Prostate gland (tissue), 2 donors: ENCODE data around the gene CHFR. TPM values are rescaled to one million over a fixed set of nuclear protein-coding genes. Genes with fewer than 3 reads are reported as not detected.

Experiments
- DNase-seq: peaks from one replicate; pipeline ENCODE4 v3.0.0-alpha.2; 2019; ENCODE audit warnings: low spot score
- H3K27ac ChIP-seq, 2 donors: fragments of 200-600 bp; sonication (generic); 2 replicates each; pipeline ENCODE4 v1.5.1; 2017 to 2019
- H3K27me3 ChIP-seq: fragments of 200-600 bp; sonication (generic); replicated peaks from 2 replicates; pipeline ENCODE4 v1.5.1; 2019; ENCODE audit not compliant: insufficient read depth
- H3K36me3 ChIP-seq, 2 donors: fragments of 200-600 bp; sonication (generic); 1 replicate in 1 of 2; 2 replicates in 1 of 2; pipeline versions ENCODE4 v1.5.1 to v1.8.1; 2017 to 2019
- H3K4me1 ChIP-seq: fragments of 200-600 bp; sonication (generic); replicated peaks from 2 replicates; pipeline ENCODE4 v1.5.1; 2019
- H3K4me3 ChIP-seq, 2 donors: fragments of 200-600 bp; sonication (generic); 2 replicates each; pipeline ENCODE4 v1.5.1; 2017 to 2019
- H3K9me3 ChIP-seq: fragments of 200-600 bp; sonication (generic); 2 replicates; pipeline ENCODE4 v1.5.1; 2017
- POLR2A ChIP-seq: fragments of 450-650 bp; IDR thresholded peaks from one replicate; pipeline ENCODE4 v1.6.1; 2016; ENCODE audit warnings: antibody characterized with exemption, mild to moderate bottlenecking
- POLR2AphosphoS5 ChIP-seq: sonication (generic); formaldehyde crosslinking; IDR thresholded peaks from one replicate; pipeline ENCODE4 v1.6.1; 2017; ENCODE audit warnings: antibody characterized with exemption
- WGBS: methylation state at CpG from one replicate; pipeline ENCODE4 v1.1.5; 2018; 5-methylcytosine and 5-hydroxymethylcytosine counted together
- intact Hi-C: fragments of 100-400 bp; cut with DNase I; formaldehyde crosslinking; loops from one replicate; pipeline ENCODE4 v1.14.2; 2022
- total RNA-seq, 2 donors: library from RNA; depleted of rRNA; stranded (reverse); fragments of >200 nt; gene quantifications; one replicate each; pipeline ENCODE4 v1.1.0, GENCODE V29; 2016
- TF ChIP-seq, protein P1 (sequence below), 4 experiments: fragments of 200-600 bp in 2 of 4; fragments of 450-650 bp in 2 of 4; sonication (generic) in 2 of 4; IDR thresholded peaks; 1 replicate in 3 of 4; 2 replicates in 1 of 4; pipeline ENCODE4 v1.5.1; 2016 to 2019; ENCODE audit warnings: antibody characterized with exemption in 4 of 4, mild to moderate bottlenecking in 2 of 4, moderate library complexity in 2 of 4

CHFR gene
- total RNA-seq, 2 donors from 2014 or later, result 18.7 to 52.3 TPM

DNA sequence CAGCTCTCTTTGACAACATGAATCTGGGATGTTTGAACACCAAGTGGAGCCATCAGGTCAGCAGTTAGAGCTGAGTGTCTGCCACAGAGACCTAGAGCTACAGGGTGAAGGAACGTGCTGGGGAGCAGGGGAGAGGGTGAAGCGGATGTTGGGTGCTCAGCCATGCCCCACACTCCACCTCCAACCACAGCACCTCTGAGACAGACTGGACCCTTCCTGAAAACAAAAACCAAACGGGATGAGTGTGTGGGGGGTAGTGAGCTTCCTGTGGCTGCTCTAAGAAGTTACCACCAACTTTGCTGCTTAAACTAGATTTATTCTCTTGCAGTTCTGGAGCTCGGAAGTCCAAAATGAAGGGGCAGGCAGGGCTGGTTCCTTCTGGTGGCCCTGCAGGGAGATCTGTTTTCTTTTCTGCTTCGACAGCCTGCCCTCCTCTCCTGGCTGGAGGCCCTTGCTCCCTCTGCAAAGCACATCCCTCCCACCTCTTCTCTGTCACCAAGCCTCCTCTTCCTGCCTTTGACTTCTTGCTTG lies 53.2 kb downstream of the CHFR start:
- Histone ChIP-seq H3K4me1 (no peaks in the 10 kb centered on the region), H3K27me3 (no peaks in the 10 kb centered on the region), H3K27ac (no peak overlapping the region), H3K36me3 (no peaks in the 10 kb centered on the region), H3K4me3 (no peak overlapping the region), H3K9me3 (no peaks in the 10 kb centered on the region)
- no peak for DNase-seq
- WGBS, result 77% methylated on average over 4 of the region's 5 CpGs
- intact Hi-C loops, result no loop called here
- TF ChIP-seq, protein P1, sequence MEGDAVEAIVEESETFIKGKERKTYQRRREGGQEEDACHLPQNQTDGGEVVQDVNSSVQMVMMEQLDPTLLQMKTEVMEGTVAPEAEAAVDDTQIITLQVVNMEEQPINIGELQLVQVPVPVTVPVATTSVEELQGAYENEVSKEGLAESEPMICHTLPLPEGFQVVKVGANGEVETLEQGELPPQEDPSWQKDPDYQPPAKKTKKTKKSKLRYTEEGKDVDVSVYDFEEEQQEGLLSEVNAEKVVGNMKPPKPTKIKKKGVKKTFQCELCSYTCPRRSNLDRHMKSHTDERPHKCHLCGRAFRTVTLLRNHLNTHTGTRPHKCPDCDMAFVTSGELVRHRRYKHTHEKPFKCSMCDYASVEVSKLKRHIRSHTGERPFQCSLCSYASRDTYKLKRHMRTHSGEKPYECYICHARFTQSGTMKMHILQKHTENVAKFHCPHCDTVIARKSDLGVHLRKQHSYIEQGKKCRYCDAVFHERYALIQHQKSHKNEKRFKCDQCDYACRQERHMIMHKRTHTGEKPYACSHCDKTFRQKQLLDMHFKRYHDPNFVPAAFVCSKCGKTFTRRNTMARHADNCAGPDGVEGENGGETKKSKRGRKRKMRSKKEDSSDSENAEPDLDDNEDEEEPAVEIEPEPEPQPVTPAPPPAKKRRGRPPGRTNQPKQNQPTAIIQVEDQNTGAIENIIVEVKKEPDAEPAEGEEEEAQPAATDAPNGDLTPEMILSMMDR (IDR thresholded peaks at IDR 0.05), result no peak
- TF ChIP-seq POLR2A (no peak), POLR2AphosphoS5 (no peak)

- no peaks in the 10 kb centered on the region for H3K9me3 ChIP-seq
- TF ChIP-seq, protein P1 (IDR thresholded peaks at IDR 0.05), result no peak
- no peak for TF ChIP-seq POLR2A
- no peak for TF ChIP-seq POLR2AphosphoS5
- intact Hi-C loops, result no loop called here
- H3K4me3 ChIP-seq, result no peak overlapping the region
- WGBS, result 91% methylated on average over 8 of the region's 8 CpGs
- no peaks in the 10 kb centered on the region for H3K4me1 ChIP-seq
- H3K36me3 ChIP-seq, result no peaks in the 10 kb centered on the region
- H3K27me3 ChIP-seq, result no peaks in the 10 kb centered on the region
- DNase-seq, result no peak
- H3K27ac ChIP-seq, result no peak overlapping the region
Measured at GRCh38 chr12:132833341-132833740, 54.1 kb downstream of the CHFR start.

DNA sequence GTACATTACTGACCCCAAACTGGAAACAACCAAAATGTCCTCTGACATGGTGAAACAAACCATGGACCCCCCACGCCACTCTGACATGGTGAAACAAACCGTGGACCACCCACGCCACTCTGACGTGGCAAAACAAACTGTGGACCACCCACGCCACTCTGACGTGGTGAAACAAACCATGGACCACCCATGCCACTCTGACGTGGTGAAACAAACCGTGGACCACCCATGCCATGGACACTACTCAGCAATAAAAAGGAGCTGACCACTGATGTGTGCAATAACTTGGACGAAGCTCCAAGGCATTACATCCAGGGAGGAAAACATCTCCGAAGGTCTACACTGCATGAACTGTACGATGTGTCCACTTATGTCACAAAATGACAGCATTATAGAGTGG lies 55.6 kb downstream of the CHFR start:
- Histone ChIP-seq H3K36me3 (no peaks in the 10 kb centered on the region), H3K4me1 (peaks cover 3% of the 10 kb centered on the region), H3K27ac (no peak overlapping the region), H3K27me3 (no peaks in the 10 kb centered on the region), H3K4me3 (no peak overlapping the region), H3K9me3 (no peaks in the 10 kb centered on the region)
- intact Hi-C loops, result no loop called here
- TF ChIP-seq, protein P1 (IDR thresholded peaks at IDR 0.05), result no peak
- no peak for TF ChIP-seq POLR2AphosphoS5
- TF ChIP-seq POLR2A, result no peak
- no peak for DNase-seq
- 82% methylated on average over 11 of the region's 11 CpGs for WGBS

- Histone ChIP-seq H3K9me3 (no peaks in the 10 kb centered on the region), H3K36me3 (peaks cover 0 to 4% of the 10 kb centered on the region in 2 donors), H3K27ac (peak within 1 kb of the TSS; percentile 92 to 99), H3K4me1 (peaks cover 5% of the 10 kb centered on the region), H3K27me3 (no peaks in the 10 kb centered on the region), H3K4me3 (peak within 1 kb of the TSS; percentile 76 to 89)
- TF ChIP-seq POLR2A (peak; percentile 51), POLR2AphosphoS5 (peak; percentile 85)
- TF ChIP-seq, protein P1 (IDR thresholded peaks at IDR 0.05), result no peak
- intact Hi-C loops, result loop anchor here (5.0 kb wide), 2 partner anchors 58 to 62 kb away; partner anchors contain the start of gene CHFR
- WGBS, result 4% methylated on average over 72 of the region's 78 CpGs
- DNase-seq, result peak; percentile 93
Measured at GRCh38 chr12:132828706-132829534, 58.5 kb downstream of the CHFR start, which contains the start of gene GOLGA3. GOLGA3 (minus strand) TSS chr12:132828869; CDS start chr12:132822128, 6,741 bp downstream.
